Epithelial cell of prostate (primary cell): ENCODE data around the gene SUN2.
A peak's percentile ranks its signal among the peaks of the same experiment; 100 is the strongest.
"Not testable (repeated sequence)": the region's sequence is repeated elsewhere in the genome, so short reads cannot be mapped to it uniquely, and the experiment has no call there.

Experiments used
- DNase-seq: peaks from one replicate; pipeline ENCODE4 v3.0.0-alpha.2; 2011; ENCODE audit warnings: low read depth, low spot score
- H3K27ac ChIP-seq: fragments of 450-650 bp; 2 replicates; pipeline ENCODE4 v1.5.1; 2017; ENCODE audit warnings: mild to moderate bottlenecking

SUN2 gene, protein sequence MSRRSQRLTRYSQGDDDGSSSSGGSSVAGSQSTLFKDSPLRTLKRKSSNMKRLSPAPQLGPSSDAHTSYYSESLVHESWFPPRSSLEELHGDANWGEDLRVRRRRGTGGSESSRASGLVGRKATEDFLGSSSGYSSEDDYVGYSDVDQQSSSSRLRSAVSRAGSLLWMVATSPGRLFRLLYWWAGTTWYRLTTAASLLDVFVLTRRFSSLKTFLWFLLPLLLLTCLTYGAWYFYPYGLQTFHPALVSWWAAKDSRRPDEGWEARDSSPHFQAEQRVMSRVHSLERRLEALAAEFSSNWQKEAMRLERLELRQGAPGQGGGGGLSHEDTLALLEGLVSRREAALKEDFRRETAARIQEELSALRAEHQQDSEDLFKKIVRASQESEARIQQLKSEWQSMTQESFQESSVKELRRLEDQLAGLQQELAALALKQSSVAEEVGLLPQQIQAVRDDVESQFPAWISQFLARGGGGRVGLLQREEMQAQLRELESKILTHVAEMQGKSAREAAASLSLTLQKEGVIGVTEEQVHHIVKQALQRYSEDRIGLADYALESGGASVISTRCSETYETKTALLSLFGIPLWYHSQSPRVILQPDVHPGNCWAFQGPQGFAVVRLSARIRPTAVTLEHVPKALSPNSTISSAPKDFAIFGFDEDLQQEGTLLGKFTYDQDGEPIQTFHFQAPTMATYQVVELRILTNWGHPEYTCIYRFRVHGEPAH

GRCh38 chr22:38755911-38756532 is at the start of gene SUN2:
SUN2 (minus strand) TSS chr22:38755998; CDS start chr22:38752628, 3,370 bp downstream.
- no peak for DNase-seq
- H3K27ac ChIP-seq = peak within 1 kb of the TSS; percentile 91

DNA sequence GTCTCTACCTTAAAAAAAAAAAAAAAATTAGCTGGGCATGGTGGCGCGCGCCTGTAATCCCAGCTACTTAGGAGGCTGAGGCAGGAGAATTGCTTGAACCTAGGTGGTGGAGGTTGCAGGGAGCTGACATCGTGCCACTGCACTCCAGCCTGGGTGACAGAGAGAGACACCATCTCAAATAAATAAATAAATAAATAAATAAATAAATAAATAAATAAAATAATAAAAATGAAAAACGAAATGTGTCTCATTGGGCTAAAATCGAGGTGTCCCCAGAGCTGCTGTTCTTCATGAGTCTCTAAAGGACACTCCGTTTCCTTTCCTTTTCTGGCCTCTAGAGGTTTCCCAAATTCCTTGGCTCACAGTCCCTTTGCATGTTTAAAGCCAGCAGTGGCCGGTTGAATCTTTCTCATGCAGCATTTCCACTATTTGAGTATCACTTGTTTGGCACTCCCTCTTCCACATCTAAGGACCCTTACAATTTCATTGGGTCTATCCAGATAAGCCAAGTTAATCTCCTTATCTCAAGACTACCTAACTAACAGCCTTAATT is 49.3 kb upstream of the SUN2 start:
- H3K27ac ChIP-seq, DNase-seq: not testable (repeated sequence)

DNA sequence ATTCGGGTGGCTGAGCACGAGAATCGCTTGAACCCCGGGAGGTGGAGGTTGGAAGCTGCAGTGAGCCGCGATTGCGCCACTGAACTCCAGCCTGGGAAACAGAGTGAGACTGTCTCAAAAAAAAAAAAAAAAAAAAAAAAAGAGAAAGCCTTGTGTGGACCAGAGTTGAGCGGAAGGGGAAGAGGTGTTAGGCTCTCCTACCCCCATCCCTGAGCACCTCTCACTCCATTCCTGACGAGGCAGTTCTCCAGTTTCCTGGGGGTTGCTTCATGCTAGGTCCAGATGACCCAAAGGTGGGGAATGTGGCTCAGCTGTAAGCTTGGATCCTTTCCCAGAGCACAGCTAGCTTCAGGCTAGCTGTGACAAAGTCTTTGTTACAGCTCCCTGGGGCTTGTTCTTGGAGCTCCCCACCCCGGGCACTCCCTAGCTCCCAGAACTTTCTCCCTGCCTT is 46.9 kb upstream of the SUN2 start:
- H3K27ac ChIP-seq = peak overlapping the region; percentile 63
- DNase-seq = peak; percentile 93

DNA sequence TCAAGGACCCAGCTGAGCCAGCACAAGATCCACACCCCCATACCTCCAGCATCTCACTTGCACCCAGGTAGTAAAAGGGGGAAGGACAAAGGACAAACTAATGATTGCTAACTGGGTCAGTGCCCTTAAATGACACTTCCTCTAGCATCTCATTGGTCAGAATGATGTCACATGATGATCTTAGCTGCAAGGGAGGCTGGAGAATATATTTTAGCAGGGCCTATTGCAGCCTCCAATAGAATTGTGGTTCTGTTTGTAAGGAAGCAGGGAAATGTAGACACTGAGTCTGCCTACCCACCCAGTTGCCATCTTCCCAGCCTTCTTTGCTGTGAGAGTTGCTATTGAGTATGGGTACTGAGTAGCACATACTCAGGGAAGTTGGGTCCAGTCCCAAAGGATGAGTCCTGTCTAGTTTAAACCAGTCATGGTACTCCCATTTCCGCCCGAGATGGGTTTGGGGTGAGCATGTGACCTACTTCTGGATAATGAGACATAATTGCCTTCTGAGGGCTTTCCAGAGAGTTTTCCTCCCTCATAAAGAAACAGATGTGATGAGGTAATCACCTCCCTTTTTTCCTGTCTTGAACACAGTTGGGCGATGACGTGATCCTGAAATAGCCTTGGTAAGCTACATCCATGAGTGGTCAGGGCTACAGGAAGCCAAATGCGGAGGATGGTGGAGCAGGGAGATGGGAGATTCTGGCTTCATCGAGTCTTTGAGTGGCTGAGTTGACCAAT is 43.6 kb upstream of the SUN2 start:
- H3K27ac ChIP-seq = no peak overlapping the region
- DNase-seq = no peak

DNA sequence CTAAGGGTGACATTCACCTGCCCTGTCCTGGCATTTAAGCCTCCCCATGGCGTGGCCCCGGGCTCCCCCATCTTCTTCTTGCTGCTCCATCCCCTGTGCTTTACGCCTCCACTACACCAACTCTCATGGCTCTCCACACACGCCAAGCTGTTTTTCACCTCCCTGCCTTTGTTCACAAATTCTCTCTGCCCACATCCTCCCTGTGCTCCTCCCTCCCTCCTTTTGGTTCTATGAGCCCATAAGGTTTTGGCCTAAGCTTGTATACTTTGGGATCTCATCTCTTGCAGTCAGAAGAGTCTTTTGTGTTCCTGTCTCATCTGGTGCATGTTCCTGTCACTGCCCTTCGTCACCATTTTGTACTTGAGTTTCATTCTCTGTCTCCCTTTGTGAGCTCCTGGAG is 42.7 kb upstream of the SUN2 start:
- H3K27ac ChIP-seq = no peak overlapping the region
- DNase-seq = no peak

DNA sequence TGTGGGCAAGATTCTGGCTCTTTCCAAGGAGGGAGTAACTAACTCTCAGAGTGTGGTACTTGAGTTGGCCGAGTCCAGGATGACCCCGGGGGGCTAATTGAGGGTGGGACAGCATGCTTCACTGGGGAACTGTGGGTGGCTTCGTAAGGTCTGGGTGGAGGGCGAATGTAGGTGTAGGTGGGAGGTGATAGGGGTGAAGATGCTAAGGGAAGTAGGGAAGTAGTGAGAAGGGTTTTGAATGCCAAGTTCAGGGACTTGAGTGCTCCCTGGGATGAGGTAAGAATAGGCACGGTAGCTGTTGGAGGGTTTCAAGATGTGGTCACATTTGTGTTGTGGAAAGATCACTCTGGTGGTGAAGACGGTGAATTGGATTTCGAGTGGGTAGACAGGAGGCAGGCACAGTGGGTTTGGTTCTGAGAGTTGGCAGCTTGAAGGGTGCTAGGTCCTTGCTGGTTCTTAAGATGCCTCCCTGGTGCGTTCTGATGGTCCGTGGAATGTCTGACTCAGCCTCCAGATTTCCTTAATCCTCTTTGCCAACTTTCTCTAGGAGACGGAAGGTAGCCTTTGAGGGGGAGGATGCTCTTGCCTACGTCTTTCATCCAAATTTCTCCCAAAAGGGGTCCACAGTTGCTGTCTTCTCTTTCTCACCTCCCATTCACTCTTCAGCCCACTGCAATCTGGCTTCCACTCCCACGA is 40.6 kb upstream of the SUN2 start:
- H3K27ac ChIP-seq = no peak overlapping the region
- DNase-seq = no peak

- no peak for DNase-seq
- no peak overlapping the region for H3K27ac ChIP-seq
Observed at GRCh38 chr22:38795569-38795968, 39.8 kb upstream of the SUN2 start.

- H3K27ac ChIP-seq = peak within 1 kb of the TSS; percentile 57
- peak; percentile 86 for DNase-seq
Observed at GRCh38 chr22:38793721-38794466, 38.1 kb upstream of the SUN2 start, which contains the start of gene DNAL4. DNAL4 (minus strand) TSS chr22:38794143; CDS start chr22:38782731, 11,412 bp downstream.

DNA sequence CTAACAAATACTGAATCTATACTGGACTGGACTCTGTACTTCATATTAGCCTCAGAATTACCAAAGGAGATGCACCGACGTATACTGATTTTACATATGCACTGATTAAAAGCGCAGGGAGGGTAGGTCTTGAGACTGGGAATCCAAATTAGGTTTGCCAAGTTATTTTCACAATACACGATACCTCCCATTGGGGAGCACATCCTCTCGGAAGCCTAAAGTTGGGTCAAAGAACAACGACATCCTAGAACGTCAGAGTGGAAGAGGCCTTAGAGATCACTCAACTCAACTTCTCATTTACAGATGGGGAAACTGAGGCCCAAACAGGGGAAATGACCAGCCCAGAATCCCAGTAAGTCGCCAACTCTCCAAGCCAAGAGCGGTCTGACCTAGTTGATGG is 37.5 kb upstream of the SUN2 start:
- no peak for DNase-seq

DNA sequence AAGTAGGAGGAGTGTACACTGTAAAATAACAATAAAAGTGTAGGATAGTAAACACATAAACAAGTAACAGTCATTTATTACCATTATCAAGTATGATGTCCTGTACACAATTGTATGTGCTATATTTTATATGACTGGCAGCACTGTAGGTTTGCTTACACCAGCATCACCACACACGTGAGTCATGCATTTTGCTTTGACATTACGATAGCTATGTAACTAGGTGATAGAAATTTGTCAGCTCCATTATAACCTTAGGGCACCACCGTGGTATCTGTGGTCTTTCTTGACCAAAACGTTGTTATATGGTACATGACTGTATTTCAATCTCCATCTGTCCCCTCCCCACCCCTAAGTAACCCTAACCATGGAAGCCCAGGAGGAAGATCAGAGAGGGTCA is 37.0 kb upstream of the SUN2 start:
- H3K27ac ChIP-seq = peak overlapping the region; percentile 57
- DNase-seq = peak; percentile 14

More for the DNA sequence above, 37.5 kb upstream of the SUN2 start:
- peak overlapping the region; percentile 57 for H3K27ac ChIP-seq

DNA sequence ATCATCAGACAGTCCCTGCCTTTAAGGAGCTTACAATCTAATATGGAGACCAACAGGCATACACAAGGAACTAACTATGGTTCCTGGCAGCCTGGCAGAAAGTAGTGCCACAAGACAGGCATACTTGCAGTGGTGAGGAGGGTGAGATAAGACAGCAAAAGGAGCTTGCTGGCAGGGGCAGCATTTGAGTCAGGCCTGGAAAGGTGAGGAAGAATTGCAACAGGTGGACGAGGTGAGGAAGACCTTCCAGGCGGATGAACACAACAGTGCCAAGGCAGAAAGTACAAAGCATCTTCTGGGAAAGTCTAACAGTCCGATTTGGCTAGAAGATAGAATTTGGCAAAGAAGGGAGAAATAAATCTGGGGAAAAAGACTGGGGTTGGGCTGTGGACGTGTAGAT is 33.8 kb upstream of the SUN2 start:
- no peak for DNase-seq
- H3K27ac ChIP-seq = no peak overlapping the region

GRCh38 chr22:38788846-38789245 is 33.0 kb upstream of the SUN2 start:
- no peak overlapping the region for H3K27ac ChIP-seq
- DNase-seq = no peak

DNA sequence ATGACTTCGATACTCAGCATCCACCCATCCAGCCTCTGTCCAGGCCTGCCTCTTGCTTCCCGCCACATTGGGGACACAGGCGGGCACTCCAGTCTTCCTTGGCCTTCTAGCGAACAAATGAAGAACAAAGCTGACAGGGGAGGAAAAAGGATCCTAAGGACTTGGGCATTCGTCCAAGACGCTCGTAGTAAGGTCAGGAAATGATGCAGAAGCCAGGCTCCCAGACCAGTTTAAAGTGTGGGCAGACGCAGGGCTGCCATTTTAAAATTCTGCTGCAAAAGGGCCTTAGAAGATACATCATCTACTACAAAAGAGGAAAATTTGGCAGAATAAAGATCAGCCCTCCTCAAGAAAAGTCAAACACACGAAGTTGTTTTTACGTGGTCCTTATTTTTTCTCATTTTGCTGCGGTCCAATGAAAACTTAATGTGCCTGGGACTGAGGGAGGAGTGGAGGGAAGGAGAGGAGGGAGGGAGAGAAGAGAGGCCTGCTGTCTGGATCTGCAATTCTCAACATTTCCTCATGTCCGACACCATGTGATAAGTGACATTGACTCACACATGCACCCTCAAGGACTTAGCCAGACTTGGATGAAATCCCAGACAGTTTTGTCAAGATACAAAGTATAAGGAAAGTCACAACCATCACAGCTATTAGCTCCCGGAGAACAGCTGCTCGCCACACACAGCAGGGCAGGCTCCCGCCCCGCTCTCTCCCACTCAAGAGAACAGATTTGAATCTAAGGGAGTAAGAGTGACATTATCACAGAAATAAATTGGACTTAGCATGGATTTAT is 32.4 kb upstream of the SUN2 start:
- no peak overlapping the region for H3K27ac ChIP-seq
- peak; percentile 29 for DNase-seq

GRCh38 chr22:38786631-38787030 is 30.8 kb upstream of the SUN2 start:
- no peak overlapping the region for H3K27ac ChIP-seq
- DNase-seq = no peak

DNA sequence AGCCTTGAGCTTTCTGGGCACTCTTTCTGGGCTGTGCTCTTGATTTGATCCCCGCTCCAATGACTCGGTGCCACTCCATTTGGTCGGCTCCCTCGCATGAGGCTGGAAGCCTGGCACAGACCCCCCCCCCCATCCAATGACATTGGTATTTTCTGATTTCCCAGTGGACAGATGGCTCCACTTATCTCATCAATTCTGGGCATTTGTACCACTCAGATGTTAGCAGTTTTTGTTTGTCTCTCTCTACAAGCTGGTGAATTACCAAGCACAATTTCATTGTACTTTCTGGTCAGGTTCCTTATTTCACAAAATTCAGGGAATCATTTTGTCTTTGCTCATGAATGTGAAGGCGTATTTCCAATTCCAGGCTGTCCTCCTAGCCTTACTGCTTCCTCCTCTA is 29.1 kb upstream of the SUN2 start:
- DNase-seq = no peak
- no peak overlapping the region for H3K27ac ChIP-seq

- H3K27ac ChIP-seq = no peak overlapping the region
- no peak for DNase-seq
Observed at GRCh38 chr22:38784035-38784434, 28.2 kb upstream of the SUN2 start.

DNA sequence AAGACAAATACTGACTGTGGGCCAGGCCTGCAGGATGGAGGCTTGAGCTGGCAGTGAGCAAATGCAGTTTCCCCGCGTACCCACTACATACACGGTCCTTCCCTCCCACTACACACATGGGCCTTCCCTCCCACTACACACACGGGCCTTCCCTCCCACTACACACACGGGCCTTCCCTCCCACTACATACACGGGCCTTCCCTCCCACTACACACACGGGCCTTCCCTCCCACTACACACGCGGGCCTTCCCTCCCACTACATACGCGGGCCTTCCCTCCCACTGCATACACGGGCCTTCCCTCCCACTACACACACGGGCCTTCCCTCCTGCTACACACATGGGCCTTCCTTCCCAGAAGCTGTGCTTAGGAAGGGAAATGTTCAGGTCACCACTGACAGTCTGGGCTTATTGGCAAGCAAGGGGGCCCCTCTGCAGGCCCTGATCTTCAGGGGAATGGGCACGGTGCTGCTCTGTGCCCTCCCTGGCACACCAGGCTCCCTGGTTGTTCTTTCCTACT is 27.4 kb upstream of the SUN2 start:
- DNase-seq = no peak
- no peak overlapping the region for H3K27ac ChIP-seq
